ENCODE data around the gene ASPG. TPM values are rescaled to one million over a fixed set of nuclear protein-coding genes. Genes with fewer than 3 reads are reported as not detected.
A peak's percentile ranks its signal among the peaks of the same experiment; 100 is the strongest.

Gene ASPG
- polyA plus RNA-seq, 1 experiment = 0.12 TPM

DNA sequence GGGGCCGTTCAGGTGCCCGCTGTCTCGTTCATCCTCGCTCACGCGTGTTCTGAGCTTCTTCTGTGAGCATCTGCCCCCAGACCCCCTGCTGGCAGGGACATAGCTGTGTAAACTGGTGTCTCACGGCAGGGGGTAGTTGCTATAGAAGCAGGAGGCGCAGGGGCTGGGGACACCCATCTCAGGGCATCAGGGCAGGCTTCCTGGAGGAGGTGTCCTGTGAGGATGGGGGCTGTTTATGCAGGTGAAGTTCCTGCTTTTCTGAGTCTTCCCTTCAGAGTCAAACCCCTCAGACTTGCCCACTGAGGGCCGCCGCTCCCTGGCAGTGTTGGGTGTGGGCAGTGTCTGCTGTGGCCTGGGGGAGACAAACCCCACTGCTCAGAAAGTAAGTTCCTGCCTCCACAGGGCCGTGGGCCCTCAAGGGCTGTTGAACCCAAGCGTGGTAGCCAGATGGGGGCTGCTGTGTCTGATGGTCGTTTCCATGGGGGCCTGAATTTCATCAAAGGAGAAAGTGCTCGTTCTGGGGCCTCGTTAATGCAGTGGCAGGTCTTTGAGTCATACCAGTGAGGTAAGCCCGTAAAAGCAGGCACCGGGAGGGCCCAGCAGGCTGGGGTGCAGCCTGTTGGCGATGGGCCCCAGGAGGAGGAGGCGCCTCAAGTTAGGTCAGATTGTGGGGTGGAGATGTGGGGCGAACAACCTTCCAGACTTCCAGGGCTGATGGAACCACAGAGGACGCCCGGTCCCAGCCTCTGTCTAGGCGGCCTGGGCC lies 76.3 kb downstream of the ASPG start:
- POLR2A ChIA-PET = no interaction called here
- TF ChIP-seq, protein P1, sequence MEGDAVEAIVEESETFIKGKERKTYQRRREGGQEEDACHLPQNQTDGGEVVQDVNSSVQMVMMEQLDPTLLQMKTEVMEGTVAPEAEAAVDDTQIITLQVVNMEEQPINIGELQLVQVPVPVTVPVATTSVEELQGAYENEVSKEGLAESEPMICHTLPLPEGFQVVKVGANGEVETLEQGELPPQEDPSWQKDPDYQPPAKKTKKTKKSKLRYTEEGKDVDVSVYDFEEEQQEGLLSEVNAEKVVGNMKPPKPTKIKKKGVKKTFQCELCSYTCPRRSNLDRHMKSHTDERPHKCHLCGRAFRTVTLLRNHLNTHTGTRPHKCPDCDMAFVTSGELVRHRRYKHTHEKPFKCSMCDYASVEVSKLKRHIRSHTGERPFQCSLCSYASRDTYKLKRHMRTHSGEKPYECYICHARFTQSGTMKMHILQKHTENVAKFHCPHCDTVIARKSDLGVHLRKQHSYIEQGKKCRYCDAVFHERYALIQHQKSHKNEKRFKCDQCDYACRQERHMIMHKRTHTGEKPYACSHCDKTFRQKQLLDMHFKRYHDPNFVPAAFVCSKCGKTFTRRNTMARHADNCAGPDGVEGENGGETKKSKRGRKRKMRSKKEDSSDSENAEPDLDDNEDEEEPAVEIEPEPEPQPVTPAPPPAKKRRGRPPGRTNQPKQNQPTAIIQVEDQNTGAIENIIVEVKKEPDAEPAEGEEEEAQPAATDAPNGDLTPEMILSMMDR (IDR thresholded peaks at IDR 0.05; ENCODE audit: insufficient read depth, low read depth, low read length) = no peak
- H3K4me3 ChIP-seq (ENCODE audit: low read depth, low read length) = no peak overlapping the region
- H3K36me3 ChIP-seq (ENCODE audit: control insufficient read depth, insufficient read depth, low read length) = no peaks in the 10 kb centered on the region
- CTCF ChIA-PET = no interaction called here
- no peaks in the 10 kb centered on the region for H3K27me3 ChIP-seq (ENCODE audit: control insufficient read depth, insufficient read depth, low read length)
- no peak for DNase-seq (ENCODE audit: low read depth)

- TF ChIP-seq, protein P1 (IDR thresholded peaks at IDR 0.05; ENCODE audit: insufficient read depth, low read depth, low read length) = no peak
- ChIA-PET POLR2A (no interaction called here), CTCF (no interaction called here)
Measured at GRCh38 chr14:104162495-104162894, 77.0 kb downstream of the ASPG start.

GRCh38 chr14:104163541-104163940 lies 78.0 kb downstream of the ASPG start:
- no peak overlapping the region for H3K4me3 ChIP-seq (ENCODE audit: low read depth, low read length)
- DNase-seq (ENCODE audit: low read depth) = no peak
- H3K36me3 ChIP-seq (ENCODE audit: control insufficient read depth, insufficient read depth, low read length) = no peaks in the 10 kb centered on the region
- ChIA-PET CTCF (no interaction called here), POLR2A (no interaction called here)
- TF ChIP-seq, protein P1 (IDR thresholded peaks at IDR 0.05; ENCODE audit: insufficient read depth, low read depth, low read length) = no peak
- H3K27me3 ChIP-seq (ENCODE audit: control insufficient read depth, insufficient read depth, low read length) = no peaks in the 10 kb centered on the region

More at GRCh38 chr14:104162495-104162894, 77.0 kb downstream of the ASPG start:
- no peaks in the 10 kb centered on the region for H3K27me3 ChIP-seq (ENCODE audit: control insufficient read depth, insufficient read depth, low read length)
- DNase-seq (ENCODE audit: low read depth) = no peak
- H3K4me3 ChIP-seq (ENCODE audit: low read depth, low read length) = no peak overlapping the region
- no peaks in the 10 kb centered on the region for H3K36me3 ChIP-seq (ENCODE audit: control insufficient read depth, insufficient read depth, low read length)

DNA sequence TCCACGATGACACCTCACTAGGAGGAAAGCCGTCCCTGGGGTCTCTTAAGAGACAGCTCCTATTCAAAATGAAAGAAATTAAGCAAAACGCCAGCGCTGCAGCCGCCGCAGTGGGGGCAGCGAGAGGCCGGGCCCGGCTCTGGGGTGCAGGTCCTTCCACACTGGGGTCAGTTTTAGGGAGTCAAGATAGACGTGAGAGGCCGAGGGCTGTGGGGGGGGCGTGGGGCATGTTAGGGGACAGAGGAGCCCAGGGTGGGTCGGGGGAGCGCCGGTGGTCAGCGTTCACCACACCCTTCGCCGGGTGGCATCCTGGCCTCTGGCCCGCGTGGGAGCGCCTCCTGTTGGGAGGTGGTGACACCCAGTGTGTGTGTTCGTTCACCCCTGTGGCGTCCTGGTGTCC lies 78.5 kb downstream of the ASPG start:
- TF ChIP-seq, protein P1 (IDR thresholded peaks at IDR 0.05; ENCODE audit: insufficient read depth, low read depth, low read length) = no peak

DNA sequence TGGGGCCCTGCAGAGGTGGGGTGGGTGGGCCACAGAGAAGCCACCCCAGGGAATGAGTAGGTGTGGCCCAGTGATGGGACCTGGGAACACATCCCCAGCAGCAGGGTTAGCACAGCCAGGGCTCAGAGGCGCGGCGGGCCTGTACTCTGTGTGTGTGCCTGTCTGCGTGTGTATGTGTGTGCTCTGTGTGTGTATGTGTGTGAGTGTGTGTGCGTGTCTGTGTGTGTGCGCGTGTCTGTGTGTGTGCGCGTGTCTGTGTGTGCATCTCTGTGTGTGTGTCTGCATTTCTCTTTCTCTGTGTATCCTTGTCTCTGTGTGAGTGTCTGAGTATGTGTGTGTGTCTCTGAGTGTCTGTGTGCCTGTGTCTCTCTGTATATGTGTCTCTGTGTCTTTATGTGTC lies 79.0 kb downstream of the ASPG start:
- Histone ChIP-seq H3K4me3 (ENCODE audit: low read depth, low read length) (no peak overlapping the region), H3K36me3 (ENCODE audit: control insufficient read depth, insufficient read depth, low read length) (no peaks in the 10 kb centered on the region), H3K27me3 (ENCODE audit: control insufficient read depth, insufficient read depth, low read length) (no peaks in the 10 kb centered on the region)
- DNase-seq (ENCODE audit: low read depth) = no peak
- TF ChIP-seq, protein P1 (IDR thresholded peaks at IDR 0.05; ENCODE audit: insufficient read depth, low read depth, low read length) = no peak
- ChIA-PET POLR2A (no interaction called here), CTCF (no interaction called here)

More for the DNA sequence above, 78.5 kb downstream of the ASPG start:
- CTCF ChIA-PET = no interaction called here
- H3K36me3 ChIP-seq (ENCODE audit: control insufficient read depth, insufficient read depth, low read length) = no peaks in the 10 kb centered on the region
- H3K4me3 ChIP-seq (ENCODE audit: low read depth, low read length) = no peak overlapping the region
- POLR2A ChIA-PET = no interaction called here
- DNase-seq (ENCODE audit: low read depth) = no peak
- no peaks in the 10 kb centered on the region for H3K27me3 ChIP-seq (ENCODE audit: control insufficient read depth, insufficient read depth, low read length)

Small RNA genes lying within 50 kb of the gene (small RNA-seq; reads per million reads assigned to genes)
- gene MIR203A (ENCODE audit: insufficient read length, low read depth, low replicate concordance) = 87.9 reads per million, percentile 91 among the genes with 10 or more reads in this experiment

Other genes starting within 250 kb of the ASPG start
- 2.0 and 3.3 TPM in 2 replicates for gene PPP1R13B, start 238.1 kb upstream of the ASPG start, polyA plus RNA-seq (2011; rRNA removed)
- gene TDRD9, start 157.2 kb upstream of the ASPG start, polyA plus RNA-seq (2011; rRNA removed) = 1.3 and 2.2 TPM in 2 replicates
- not detected in 2 replicates for gene RD3L, start 143.2 kb upstream of the ASPG start, polyA plus RNA-seq (2011; rRNA removed)
- 0.06 and 0.10 TPM in 2 replicates for gene KIF26A, start 52.9 kb downstream of the ASPG start, polyA plus RNA-seq (2011; rRNA removed)